NCI-H1048 (cell line): ENCODE measurements around the gene L2HGDH.

Experiments
- DNase-seq: peaks from one replicate; lab custom pipeline; 2025; lab: John Stamatoyannopoulos, UW

The L2HGDH gene

GRCh38 chr14:50288146-50288545 is 23.9 kb downstream of the L2HGDH start:
- no peak for DNase-seq

- DNase-seq = no peak
These were observed 26.2 kb downstream of the L2HGDH start for GRCh38 chr14:50285861-50286260.

- DNase-seq = no peak
These were observed 39.5 kb downstream of the L2HGDH start for GRCh38 chr14:50272498-50272897.

- no peak for DNase-seq
These were observed 41.1 kb downstream of the L2HGDH start for GRCh38 chr14:50270932-50271331.

GRCh38 chr14:50265029-50265428 is 47.0 kb downstream of the L2HGDH start:
- no peak for DNase-seq

- no peak for DNase-seq
These were observed 48.7 kb downstream of the L2HGDH start for GRCh38 chr14:50263321-50263720.

GRCh38 chr14:50262865-50263264 is 49.2 kb downstream of the L2HGDH start:
- DNase-seq = no peak

GRCh38 chr14:50260511-50260910 is 51.5 kb downstream of the L2HGDH start:
- no peak for DNase-seq

- no peak for DNase-seq
These were observed 52.0 kb downstream of the L2HGDH start for GRCh38 chr14:50260072-50260471.

- DNase-seq = no peak
These were observed 54.3 kb downstream of the L2HGDH start for GRCh38 chr14:50257732-50258131.

- no peak for DNase-seq
These were observed 57.8 kb downstream of the L2HGDH start for GRCh38 chr14:50254248-50254647.

GRCh38 chr14:50249136-50249775 is 62.8 kb downstream of the L2HGDH start:
- no peak for DNase-seq

GRCh38 chr14:50247245-50247644 is 64.8 kb downstream of the L2HGDH start:
- no peak for DNase-seq

- no peak for DNase-seq
These were observed 69.3 kb downstream of the L2HGDH start for GRCh38 chr14:50242566-50243310.

- no peak for DNase-seq
These were observed 69.9 kb downstream of the L2HGDH start for GRCh38 chr14:50242096-50242495.

- no peak for DNase-seq
These were observed 74.6 kb downstream of the L2HGDH start for GRCh38 chr14:50237427-50237826.

- DNase-seq = no peak
These were observed 78.1 kb downstream of the L2HGDH start for GRCh38 chr14:50233951-50234250.

- DNase-seq = no peak
These were observed 78.7 kb downstream of the L2HGDH start for GRCh38 chr14:50233166-50233950.

GRCh38 chr14:50232276-50232642 is 79.8 kb downstream of the L2HGDH start:
- no peak for DNase-seq

- DNase-seq = peak; percentile 65
These were observed 80.4 kb downstream of the L2HGDH start, which contains the start of gene SOS2 for GRCh38 chr14:50231475-50232275. TSS of gene SOS2 (minus strand) at chr14:50231578. CDS start at chr14:50231283, 295 bp downstream.

- DNase-seq = peak; percentile 25
These were observed 81.1 kb downstream of the L2HGDH start for GRCh38 chr14:50230701-50231474.

GRCh38 chr14:50230401-50230700 is 81.7 kb downstream of the L2HGDH start:
- DNase-seq = no peak
